GM19452 (cell line): ENCODE data around the gene NCAM1.

Experiments
- ATAC-seq: cut with Tn5 transposase; IDR thresholded peaks from one replicate; pipeline ENCODE4 v1.9.1; 2021; ENCODE audit not compliant: unreplicated experiment

NCAM1 gene

DNA sequence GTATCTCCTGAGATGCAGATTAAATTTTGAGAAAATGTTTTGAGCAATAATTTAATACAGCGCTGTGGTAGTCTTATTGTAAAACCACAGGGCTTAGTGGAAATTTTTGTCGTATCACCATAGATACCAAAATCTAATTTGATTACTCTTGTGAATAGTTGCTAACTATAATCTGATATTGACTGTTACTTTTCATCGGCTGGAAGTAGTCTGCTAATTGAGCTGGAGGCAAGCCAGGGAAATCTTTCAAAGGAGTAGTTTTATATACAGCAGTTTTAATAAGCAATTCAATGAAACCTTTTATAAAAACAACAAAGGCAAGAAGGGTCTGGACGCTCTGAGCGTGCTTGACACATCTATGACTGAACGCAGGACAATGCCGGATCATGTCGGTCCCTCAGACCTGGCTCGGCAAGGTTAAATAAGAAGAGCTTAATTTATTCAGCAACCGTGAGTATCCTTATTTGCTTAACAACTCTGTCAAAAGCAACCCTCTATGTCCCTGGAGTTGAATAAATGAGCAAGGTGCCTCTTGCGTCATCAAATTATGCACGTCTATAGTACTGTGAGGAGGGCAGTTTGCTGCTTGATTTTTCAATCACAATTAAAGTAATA lies 121.2 kb downstream of the NCAM1 start:
- ATAC-seq = no peak

- ATAC-seq = no peak
These were observed 122.4 kb downstream of the NCAM1 start for GRCh38 chr11:113083571-113083970.

DNA sequence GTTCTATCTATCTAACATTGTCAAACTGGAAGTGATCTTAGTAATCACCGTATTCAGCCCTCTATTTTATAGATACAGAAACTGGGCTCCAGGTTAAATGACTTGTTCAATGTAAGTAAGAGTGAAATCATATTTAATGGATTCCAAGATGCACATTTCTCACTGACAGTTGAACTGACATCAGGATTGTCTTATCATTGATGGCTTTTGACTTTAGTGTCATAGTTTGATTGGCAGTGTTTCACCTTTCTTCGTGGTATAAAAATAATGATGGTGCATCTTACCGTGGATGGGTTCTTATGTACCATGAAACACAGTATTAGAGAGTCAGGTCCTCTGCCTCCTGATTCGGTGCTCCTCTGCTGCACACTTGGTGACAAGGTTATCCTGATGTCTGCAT lies 123.1 kb downstream of the NCAM1 start:
- ATAC-seq = no peak

- no peak for ATAC-seq
These were observed 124.2 kb downstream of the NCAM1 start for GRCh38 chr11:113085446-113085845.

- no peak for ATAC-seq
These were observed 126.5 kb downstream of the NCAM1 start for GRCh38 chr11:113087706-113088105.

DNA sequence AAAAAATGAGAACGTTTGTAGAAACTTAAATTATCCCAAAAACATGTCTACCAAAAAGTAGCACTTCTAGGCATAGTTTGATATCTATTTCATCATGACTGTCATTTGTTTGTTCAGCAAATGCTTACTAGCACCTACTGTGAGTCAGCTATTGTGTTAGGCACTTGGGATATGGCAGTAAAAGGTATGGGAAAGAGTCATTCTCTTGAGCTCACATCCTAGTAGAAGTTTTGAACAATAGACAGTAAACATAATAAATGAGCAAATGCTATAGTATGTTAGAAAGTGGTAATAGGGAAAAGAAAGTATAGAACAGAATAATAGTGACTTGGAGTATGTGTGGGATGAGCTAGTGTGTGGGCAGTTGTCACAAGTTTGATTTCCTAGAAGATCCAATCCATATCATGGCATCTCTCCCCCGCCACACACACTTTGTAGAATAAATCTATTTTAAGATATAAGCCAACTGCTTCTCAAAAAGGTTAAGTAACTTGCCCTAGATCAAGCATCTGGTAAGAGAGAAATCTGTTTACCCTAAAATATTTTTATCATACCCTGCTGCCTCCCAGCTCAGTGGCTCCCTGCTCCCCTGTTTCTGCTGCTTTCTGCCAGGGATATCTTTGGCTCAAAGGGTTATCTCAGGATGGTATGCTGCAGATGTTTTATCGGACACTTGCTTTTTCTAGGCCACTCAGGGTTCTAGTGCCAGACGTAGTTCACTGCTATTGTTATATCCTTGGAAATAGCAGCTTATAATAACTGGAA lies 129.7 kb downstream of the NCAM1 start:
- ATAC-seq = no peak

DNA sequence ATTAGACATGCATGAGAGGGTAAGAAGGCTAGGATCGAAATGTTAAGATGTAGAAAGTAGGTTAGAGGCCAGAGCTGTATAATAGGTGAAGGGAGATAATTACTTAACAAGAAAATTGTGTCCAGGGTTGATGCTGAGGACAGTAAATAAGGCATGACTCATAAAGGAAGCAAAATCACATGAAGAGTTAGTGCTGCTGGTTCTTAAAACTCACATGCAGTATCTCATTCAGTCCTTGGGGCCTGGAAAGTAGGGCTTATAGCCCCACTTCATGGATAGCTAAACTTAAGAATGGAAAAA lies 130.2 kb downstream of the NCAM1 start:
- ATAC-seq = no peak

- no peak for ATAC-seq
These were observed 135.4 kb downstream of the NCAM1 start for GRCh38 chr11:113096648-113097047.

DNA sequence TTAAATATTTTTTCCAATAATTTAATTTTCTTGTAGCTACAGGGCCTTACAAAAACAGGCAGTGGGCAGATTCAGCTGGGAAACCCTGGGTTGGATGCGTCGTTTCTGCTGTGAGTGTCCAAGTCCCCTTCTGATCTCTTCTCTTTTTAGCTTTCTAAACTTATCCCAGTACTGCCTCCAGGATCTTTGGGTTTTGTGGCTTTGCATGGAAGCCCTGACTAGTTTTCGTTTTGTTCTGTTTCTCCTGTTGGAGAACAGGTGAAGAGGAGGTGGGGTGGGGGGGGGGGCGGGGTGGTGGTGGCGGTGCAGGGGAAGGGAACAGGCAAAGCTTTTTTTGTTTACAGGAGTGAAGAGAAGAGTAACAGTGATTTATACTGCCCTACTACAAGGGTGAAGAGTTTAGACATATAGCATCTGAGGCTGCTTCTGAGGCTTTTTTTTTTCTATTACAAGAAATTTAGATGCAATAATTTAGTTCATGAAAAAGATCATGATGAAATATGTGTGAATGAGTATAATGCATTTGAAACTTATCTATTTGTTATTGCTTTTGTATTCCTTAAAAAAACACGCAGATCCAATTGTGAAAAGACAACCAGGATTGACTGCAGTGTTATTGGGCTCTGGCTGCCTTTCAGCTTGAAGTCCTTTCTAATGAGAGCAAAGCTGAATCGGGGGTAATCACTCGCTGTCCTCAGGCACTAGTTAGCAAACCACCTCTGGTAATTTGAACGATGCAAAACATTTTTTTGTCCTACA lies 142.9 kb downstream of the NCAM1 start:
- ATAC-seq = no peak

GRCh38 chr11:113104691-113105251 lies 143.6 kb downstream of the NCAM1 start:
- no peak for ATAC-seq

DNA sequence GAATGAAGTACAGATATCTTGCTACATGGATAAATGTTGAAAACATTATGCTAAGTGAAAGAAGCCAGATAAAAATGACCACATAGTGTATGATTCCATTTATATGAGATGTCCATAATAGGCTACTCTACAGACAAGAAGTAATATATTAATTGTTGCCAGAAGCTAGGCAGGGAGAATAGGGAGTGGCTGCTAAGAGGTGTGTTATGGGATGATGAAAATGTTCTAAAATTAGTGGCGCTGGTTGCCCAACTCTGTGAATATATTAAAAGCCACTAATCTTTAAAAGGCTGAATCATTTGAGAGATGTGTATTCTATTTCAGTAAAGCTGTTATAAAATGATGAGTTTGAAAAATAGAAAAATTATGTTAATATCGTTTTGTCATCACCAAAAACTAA lies 144.4 kb downstream of the NCAM1 start:
- ATAC-seq = no peak

- ATAC-seq = no peak
These were observed 145.3 kb downstream of the NCAM1 start for GRCh38 chr11:113106507-113106906.

- no peak for ATAC-seq
These were observed 148.8 kb downstream of the NCAM1 start for GRCh38 chr11:113110046-113110445.

- ATAC-seq = no peak
These were observed 149.9 kb downstream of the NCAM1 start for GRCh38 chr11:113111156-113111555.

GRCh38 chr11:113112307-113112706 lies 151.1 kb downstream of the NCAM1 start:
- ATAC-seq = no peak

DNA sequence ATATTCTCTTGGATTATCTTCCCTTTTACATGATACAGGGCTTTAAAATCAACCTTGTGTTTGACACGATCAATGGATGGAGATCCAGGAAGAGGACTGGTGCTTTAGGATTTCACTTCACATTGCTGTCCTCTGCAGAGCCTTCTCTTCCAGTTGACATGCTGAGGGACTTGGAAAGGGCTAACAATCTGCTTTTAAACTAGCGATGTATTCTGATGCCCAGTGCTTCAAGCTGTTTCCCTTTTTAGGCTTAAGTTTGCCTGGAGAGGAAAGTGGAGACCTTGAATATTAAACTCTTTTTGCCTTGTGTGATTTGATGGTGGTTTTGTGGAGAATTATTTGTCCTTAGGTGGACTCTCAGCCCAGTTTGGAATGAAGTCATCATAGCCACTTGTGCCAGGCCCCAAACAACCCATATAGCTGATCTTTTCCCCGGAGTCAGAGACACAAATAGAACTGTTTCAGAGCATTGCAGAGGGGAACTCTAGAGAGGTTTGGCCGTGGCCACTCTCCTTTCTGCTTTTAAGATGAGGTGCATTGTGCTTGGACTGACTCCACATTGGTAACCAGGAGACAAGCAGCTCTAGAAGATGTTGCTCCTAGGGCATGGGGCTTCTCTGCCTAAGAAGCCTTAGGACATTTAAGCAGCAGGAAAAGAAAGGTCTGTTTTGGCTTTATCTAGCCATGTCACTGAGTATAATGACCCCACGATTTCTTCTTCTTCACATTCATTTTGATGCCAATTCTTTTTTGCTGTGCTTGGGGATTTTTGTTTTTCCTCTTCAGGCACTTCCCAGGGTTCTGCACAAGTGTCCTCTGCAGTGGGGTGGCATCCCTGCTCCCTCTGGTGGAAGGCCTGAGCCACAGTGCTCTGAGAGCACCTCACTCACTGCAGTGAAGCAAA lies 152.8 kb downstream of the NCAM1 start:
- ATAC-seq = no peak

- ATAC-seq = no peak
These were observed 153.4 kb downstream of the NCAM1 start for GRCh38 chr11:113114705-113115027.

DNA sequence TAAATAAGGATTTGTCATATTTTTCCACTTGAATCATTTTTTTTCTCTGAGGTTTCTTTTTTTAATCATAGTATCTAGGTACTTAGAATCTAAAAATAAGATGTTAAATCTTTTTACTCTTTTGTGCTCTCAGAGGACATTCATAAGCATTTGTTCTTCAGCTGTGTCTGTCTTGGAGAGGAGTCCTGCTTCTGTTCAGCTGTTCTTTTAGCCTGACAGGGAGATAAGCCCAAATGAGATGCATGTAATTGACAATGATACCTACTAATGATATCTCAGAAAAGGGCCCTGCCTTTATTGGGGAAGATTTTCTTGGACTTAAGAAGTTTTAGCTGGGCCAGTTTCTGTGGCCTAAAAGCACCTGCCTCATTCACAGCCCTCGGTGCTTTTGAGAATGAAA lies 156.9 kb downstream of the NCAM1 start:
- ATAC-seq = no peak

DNA sequence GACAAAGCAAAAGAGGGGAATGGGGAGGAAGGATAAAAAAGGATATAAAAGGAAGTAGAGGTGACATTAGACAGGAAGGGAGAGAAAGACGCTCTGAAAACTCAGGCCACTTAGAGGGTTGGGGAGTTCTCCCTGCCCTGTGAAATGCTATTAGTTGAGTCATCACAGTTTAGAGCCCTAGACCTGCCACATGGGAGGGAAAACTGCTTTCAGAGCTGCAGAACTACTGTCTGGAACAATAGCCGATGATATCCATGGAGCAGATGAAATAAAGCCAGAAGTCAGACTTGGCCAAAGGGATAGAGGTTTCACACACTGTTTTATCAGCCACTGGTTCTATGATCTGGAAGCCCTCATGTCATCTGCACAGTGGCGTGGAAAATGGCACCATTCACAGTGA lies 157.9 kb downstream of the NCAM1 start:
- ATAC-seq = no peak

DNA sequence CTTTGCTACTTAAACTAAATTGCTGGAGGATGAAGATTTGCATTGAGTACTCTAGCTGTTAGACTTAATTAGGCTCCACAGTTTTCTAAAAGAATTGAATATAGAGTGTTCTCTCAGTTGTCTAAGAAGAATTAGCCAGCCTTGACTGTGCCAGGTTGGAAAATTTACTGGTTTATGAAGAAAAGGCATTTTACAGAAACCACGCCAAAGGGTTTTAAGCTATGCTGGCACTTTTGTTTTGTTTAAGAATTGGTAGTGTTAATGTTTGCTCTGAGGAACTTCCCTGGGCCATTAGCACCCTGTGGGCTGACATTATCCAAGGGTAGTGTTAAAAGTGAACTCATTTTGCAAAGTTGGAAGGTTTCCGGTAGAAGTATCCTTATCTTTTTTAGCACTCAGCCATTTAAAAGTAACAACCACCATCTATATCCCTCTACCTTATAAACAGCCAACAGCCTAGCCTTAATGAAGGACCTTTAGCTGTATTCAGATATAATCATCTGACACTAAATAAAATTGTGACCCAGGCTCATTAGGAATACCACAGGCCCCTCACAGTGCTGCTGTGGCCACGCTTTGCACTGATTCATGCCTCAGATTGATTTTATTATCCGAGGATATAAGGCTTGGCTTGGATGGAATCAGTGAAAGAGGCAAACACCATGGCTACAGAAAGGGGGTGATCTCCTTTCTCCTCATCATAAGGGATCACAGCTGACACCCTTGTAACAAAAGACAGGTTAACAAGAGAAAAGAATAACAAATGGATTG lies 158.9 kb downstream of the NCAM1 start:
- ATAC-seq = no peak
